Nephron progenitor cell (in vitro differentiated cells): ENCODE results near the gene ZSCAN12.
"Not testable (repeated sequence)": the region's sequence is repeated elsewhere in the genome, so short reads cannot be mapped to it uniquely, and the experiment has no call there.

ENCODE experiments used
- DNase-seq: peaks from one replicate; pipeline ENCODE4 v3.0.0; 2021
- H3K27ac Mint-ChIP-seq: 2 replicates; pipeline ENCODE4 v1.8.0; 2021; ENCODE audit warnings: mild to moderate bottlenecking, moderate library complexity, mixed read lengths
- H3K27me3 Mint-ChIP-seq: 2 replicates; pipeline ENCODE4 v1.8.0; 2021; ENCODE audit warnings: mild to moderate bottlenecking, low read depth, mixed read lengths; ENCODE audit not compliant: poor library complexity
- H3K36me3 Mint-ChIP-seq: 2 replicates; pipeline ENCODE4 v1.8.0; 2021; ENCODE audit warnings: low read depth, mixed read lengths
- H3K4me1 Mint-ChIP-seq: 2 replicates; pipeline ENCODE4 v1.8.0; 2021; ENCODE audit warnings: mixed read lengths
- H3K4me3 Mint-ChIP-seq: 2 replicates; pipeline ENCODE4 v1.8.0; 2021; ENCODE audit warnings: mild to moderate bottlenecking, moderate library complexity, mixed read lengths
- H3K9me3 Mint-ChIP-seq: 2 replicates; pipeline ENCODE4 v1.8.0; 2021; ENCODE audit warnings: mild to moderate bottlenecking, moderate library complexity, mixed read lengths
- CTCF ChIP-seq: fragments of 200-600 bp; sonication (generic); IDR thresholded peaks from 2 replicates; pipeline ENCODE4 v1.5.0; 2021; ENCODE audit warnings: antibody characterized with exemption

Gene ZSCAN12

GRCh38 chr6:28360961-28361360, 38.6 kb downstream of the ZSCAN12 start:
- TF ChIP-seq CTCF = no peak
- DNase-seq = no peak
- Mint-ChIP-seq H3K27me3 (no peaks in the 10 kb centered on the region), H3K27ac (no peak overlapping the region), H3K4me3 (no peak overlapping the region), H3K9me3 (no peaks in the 10 kb centered on the region), H3K4me1 (peaks cover 4% of the 10 kb centered on the region), H3K36me3 (peaks cover 28% of the 10 kb centered on the region)

GRCh38 chr6:28359562-28359961, 40.0 kb downstream of the ZSCAN12 start:
- not testable (repeated sequence) for H3K27me3 Mint-ChIP-seq, DNase-seq, H3K4me3 Mint-ChIP-seq, H3K27ac Mint-ChIP-seq, H3K9me3 Mint-ChIP-seq
- Mint-ChIP-seq H3K36me3 (peaks cover 16% of the 10 kb centered on the region), H3K4me1 (peaks cover 12% of the 10 kb centered on the region)

- no peak for DNase-seq
- H3K4me3 Mint-ChIP-seq = no peak overlapping the region
- H3K27me3 Mint-ChIP-seq = no peaks in the 10 kb centered on the region
- H3K27ac Mint-ChIP-seq = no peak overlapping the region
- no peak for TF ChIP-seq CTCF
- H3K4me1 Mint-ChIP-seq = peaks cover 15% of the 10 kb centered on the region
- H3K36me3 Mint-ChIP-seq = peaks cover 37% of the 10 kb centered on the region
- peaks cover 19% of the 10 kb centered on the region for H3K9me3 Mint-ChIP-seq
Observed at GRCh38 chr6:28357036-28357435, 42.5 kb downstream of the ZSCAN12 start.

- no peaks in the 10 kb centered on the region for H3K27me3 Mint-ChIP-seq
- TF ChIP-seq CTCF = no peak
- H3K4me3 Mint-ChIP-seq = no peak overlapping the region
- H3K27ac Mint-ChIP-seq = no peak overlapping the region
- peaks cover 38% of the 10 kb centered on the region for H3K36me3 Mint-ChIP-seq
- H3K4me1 Mint-ChIP-seq = peaks cover 19% of the 10 kb centered on the region
- DNase-seq = no peak
- H3K9me3 Mint-ChIP-seq = peaks cover 23% of the 10 kb centered on the region
Observed at GRCh38 chr6:28356666-28357020, 42.9 kb downstream of the ZSCAN12 start.

- Mint-ChIP-seq H3K27ac (peak overlapping the region; percentile 77), H3K27me3 (no peaks in the 10 kb centered on the region), H3K4me1 (peaks cover 26% of the 10 kb centered on the region), H3K9me3 (peaks cover 24% of the 10 kb centered on the region), H3K36me3 (peaks cover 41% of the 10 kb centered on the region), H3K4me3 (peak overlapping the region; percentile 80)
- peak; percentile 71 for DNase-seq
- TF ChIP-seq CTCF = peak; percentile 67
Observed at GRCh38 chr6:28355743-28356665, 43.5 kb downstream of the ZSCAN12 start.

GRCh38 chr6:28354688-28355554, 44.6 kb downstream of the ZSCAN12 start:
- Mint-ChIP-seq H3K27ac (peak overlapping the region; percentile 75), H3K4me3 (peak overlapping the region; percentile 80)
- no peak for DNase-seq

More at GRCh38 chr6:28354688-28355554, 44.6 kb downstream of the ZSCAN12 start:
- no peaks in the 10 kb centered on the region for H3K27me3 Mint-ChIP-seq
- peaks cover 41% of the 10 kb centered on the region for H3K36me3 Mint-ChIP-seq
- H3K4me1 Mint-ChIP-seq = peaks cover 37% of the 10 kb centered on the region
- TF ChIP-seq CTCF = no peak
- H3K9me3 Mint-ChIP-seq = peaks cover 24% of the 10 kb centered on the region
